ENCODE measurements around the gene SLC5A8.

DNA sequence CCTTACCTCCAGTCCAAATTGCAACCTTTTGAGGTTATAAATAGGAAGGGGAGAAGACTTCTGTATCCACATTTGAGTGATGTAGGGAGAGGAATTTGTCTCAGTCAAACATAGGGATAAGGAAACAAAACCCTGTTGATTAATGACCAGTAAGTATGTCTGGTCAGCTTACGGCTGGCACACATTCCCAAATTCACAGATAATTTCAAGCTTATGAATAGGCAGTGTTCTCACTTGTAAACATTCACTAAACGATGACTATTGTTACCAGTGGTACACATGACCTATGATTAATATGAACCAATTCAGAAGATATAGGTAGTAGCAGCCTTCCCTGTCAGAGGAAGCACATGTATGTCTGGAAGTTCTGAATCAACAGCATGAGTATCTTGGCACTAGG, 33.0 kb upstream of the SLC5A8 start:
- TF ChIP-seq, protein P1, sequence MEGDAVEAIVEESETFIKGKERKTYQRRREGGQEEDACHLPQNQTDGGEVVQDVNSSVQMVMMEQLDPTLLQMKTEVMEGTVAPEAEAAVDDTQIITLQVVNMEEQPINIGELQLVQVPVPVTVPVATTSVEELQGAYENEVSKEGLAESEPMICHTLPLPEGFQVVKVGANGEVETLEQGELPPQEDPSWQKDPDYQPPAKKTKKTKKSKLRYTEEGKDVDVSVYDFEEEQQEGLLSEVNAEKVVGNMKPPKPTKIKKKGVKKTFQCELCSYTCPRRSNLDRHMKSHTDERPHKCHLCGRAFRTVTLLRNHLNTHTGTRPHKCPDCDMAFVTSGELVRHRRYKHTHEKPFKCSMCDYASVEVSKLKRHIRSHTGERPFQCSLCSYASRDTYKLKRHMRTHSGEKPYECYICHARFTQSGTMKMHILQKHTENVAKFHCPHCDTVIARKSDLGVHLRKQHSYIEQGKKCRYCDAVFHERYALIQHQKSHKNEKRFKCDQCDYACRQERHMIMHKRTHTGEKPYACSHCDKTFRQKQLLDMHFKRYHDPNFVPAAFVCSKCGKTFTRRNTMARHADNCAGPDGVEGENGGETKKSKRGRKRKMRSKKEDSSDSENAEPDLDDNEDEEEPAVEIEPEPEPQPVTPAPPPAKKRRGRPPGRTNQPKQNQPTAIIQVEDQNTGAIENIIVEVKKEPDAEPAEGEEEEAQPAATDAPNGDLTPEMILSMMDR (conservative IDR thresholded peaks at IDR 0.05), result no peak
- no peak for TF ChIP-seq EZH2 (IDR thresholded peaks at IDR 0.05; ENCODE audit: low read depth)

Measured in PC-9 (cell line).